ENCODE measurements around the gene CDYL2.
A peak's percentile ranks its signal among the peaks of the same experiment; 100 is the strongest.
"Not testable (repeated sequence)": the region's sequence is repeated elsewhere in the genome, so short reads cannot be mapped to it uniquely, and the experiment has no call there.

CDYL2 gene

GRCh38 chr16:80742331-80742730 is 62.1 kb downstream of the CDYL2 start:
- DNase-seq = no peak

DNA sequence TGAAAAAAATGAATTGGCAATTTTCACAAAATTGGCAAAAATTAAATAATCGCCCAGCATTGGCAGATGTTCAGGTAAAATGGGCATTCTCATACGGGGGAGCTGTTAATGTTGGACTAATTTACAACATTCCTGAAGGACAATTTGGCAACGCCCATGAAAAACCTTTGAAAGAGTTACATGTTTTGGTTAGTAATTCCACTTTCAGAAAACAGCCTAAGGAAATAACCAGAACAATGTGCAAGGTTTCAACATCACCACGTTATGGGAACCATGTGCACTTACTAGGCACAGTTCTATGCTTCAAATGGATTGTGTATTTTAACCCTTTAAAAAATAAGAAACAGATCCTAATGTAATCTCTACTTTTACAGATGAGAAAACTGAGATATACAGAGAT is 62.7 kb downstream of the CDYL2 start:
- no peak for DNase-seq

DNA sequence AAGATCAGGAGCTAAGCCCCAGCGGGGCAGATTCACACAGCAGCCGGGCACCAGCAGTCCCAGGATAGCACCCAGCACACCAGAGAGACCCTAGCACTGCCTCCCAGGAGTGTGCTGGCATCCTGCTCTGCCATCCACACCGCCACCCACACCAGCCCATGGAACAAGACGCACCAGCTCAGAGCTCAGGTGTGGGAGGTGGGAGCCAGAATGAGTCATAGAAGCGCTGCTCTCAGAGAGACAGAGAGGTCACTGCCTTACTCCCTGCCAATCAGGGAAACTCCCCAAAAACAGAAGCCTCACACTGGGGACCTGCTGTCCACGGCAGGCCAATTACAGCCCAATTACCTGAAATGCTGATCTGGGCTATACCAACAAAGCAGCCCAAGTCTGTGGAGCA is 64.9 kb downstream of the CDYL2 start:
- DNase-seq = peak; percentile 32

- no peak for DNase-seq
These were observed 65.9 kb downstream of the CDYL2 start for GRCh38 chr16:80738521-80738920.

DNA sequence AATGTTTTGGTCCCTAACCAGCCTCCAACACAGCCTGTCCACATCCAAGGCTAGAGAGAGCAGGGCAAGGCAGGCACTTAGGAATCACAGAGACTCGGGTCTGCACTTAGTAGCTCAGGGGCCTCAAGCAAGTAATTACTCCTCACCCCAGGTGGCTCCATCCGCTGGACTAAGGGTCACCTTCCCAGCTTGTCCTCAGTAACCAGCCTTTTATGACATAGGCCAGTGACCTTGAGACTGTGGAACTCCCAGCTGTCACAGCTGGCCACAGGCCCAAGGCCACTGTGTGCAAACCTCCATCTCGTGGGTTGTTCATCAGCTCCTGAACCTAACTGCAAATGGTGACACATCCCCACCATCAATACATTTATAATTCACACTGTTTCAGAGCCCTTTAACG is 68.6 kb downstream of the CDYL2 start:
- no peak for DNase-seq

- no peak for DNase-seq
These were observed 71.0 kb downstream of the CDYL2 start for GRCh38 chr16:80733407-80733806.

- DNase-seq = no peak
These were observed 72.5 kb downstream of the CDYL2 start for GRCh38 chr16:80731915-80732314.

- not testable (repeated sequence) for DNase-seq
These were observed 77.2 kb downstream of the CDYL2 start for GRCh38 chr16:80727066-80727763.

- DNase-seq = no peak
These were observed 78.7 kb downstream of the CDYL2 start for GRCh38 chr16:80725566-80726162.

GRCh38 chr16:80723981-80724380 is 80.4 kb downstream of the CDYL2 start:
- DNase-seq = no peak

DNA sequence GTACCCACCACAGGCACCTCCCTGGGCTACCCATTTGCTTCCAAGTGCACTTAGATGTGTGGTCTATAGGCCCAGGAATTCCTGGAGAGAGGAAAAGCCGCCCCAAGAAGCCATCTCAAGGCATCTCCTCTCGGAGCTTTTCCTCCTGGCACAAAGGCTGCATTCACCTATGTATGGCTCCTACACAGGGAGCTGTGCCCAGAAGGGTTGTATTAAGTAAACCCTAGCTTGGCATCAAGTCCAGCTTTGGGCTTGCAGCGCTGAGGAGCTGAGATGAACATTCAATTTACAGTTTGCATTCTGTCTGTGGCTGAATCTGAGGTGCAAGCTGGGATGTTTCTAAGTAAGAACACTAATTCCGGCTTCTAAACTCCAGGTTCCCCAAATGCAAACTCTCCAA is 81.3 kb downstream of the CDYL2 start:
- DNase-seq = no peak

- no peak for DNase-seq
These were observed 83.5 kb downstream of the CDYL2 start for GRCh38 chr16:80720804-80721371.

DNA sequence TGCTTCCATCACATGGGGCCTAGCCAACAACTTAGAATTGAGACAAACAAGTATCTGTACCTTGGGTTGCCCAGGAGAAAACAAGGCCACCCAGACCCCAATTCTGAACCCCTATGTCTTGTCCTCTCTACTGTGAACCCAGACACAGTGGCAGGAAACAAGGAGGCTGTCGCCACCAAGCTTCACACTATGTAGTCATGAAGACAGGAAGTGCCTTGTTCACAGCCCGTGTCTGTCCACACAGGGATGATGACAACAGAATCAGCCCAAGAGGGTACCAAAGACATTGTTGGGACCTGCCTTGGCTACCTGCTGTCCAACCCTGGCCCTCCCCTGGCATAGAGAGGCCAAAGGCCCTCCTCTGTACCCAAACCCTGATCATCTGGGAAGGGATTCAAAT is 84.8 kb downstream of the CDYL2 start:
- peak; percentile 8 for DNase-seq

DNA sequence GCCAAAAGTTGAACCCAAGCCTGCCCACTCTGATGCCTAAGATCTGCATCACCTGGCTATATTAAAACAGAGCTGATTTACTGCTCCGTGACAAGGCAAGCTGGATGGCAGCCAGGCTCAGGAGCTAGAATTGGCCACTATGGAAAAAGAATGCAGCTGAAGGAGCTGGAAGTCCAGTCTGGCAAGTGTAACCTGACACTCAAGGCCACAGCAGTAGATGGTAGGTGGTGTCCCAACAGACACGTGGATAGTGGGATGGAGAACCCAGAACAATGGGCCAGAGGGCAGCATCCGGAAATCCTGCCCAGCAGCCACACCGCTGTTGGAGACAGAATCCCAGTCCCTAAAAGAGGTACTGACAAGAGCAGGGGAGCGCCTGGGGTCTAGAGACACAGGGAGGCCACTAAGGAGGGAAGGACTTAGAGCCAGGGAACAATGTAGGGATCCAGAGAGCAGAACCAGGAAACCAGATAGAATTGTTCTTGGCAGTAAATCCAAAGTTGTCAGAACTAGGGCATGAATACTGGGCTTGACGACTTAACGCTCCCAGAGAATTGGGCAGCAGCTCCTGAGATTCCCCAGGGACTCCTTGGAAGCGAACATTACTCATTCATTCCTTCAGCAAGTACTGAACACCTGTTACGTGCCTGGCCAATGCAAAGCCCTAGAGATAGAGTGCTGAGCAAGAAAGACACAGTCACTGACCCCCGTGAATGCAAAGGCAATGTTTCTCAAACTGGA is 85.7 kb downstream of the CDYL2 start:
- no peak for DNase-seq

GRCh38 chr16:80717611-80718010 is 86.8 kb downstream of the CDYL2 start:
- no peak for DNase-seq

DNA sequence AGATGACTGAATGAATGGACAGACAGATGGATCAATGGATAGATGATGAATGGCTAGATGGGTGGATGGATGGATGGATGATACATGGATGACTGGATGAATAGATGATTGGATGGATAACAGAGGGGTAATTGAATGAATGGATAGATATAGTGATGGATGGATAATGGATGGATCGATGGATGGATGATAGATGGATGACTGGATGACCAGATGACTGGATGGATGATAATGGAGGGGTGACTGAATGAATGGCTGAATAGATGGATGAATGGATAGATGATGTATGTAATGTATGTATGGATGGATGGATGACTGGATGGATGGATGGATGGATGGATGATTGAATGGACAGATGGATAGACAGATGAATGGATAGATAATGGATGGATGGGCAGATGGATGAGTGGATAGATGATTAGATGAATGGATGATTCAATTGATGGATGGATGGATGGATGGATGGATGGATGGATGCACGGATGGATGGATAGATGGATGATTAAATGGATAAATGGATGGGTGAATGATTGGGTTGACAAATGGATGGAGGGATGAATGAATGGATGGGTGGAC is 87.7 kb downstream of the CDYL2 start:
- DNase-seq = no peak

DNA sequence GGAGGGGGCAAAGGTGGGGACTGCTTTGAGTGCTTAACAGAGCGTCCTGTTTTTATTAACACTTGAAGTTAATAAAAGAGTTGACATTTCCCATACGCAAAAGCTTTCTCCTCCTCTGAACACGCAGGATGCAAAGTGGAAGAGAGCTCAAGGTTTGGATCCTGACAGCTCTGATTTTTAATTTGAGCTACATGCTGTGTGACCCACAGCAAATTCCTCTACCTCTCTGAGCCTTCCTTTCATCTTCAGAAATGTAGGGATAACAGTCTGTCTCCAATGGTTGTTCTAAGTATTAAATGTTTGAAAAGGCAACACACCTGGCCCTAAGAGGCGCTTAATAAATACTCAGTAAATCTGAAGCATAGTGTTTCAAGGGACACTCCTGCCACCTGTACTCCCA is 93.0 kb downstream of the CDYL2 start:
- DNase-seq = no peak

- DNase-seq = no peak
These were observed 93.5 kb downstream of the CDYL2 start for GRCh38 chr16:80710918-80711317.

DNA sequence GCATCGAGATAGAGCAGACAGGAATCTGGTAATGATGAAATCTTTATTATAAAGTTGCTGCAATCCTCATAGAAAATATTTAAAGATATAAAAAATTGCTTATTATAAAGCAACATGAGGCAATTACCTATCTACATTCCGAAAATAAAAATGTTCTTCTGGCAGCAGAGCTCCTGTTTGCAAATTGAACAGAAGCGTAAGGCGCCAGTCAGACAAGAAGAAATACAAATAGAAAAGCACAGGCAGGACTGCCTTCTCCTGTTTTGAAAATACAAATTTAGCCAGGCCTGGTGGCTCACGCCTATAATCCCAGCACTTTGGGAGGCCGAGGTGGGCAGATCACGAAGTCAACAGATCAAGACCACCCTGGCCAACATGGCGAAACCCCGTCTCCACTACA is 95.6 kb downstream of the CDYL2 start:
- no peak for DNase-seq

DNA sequence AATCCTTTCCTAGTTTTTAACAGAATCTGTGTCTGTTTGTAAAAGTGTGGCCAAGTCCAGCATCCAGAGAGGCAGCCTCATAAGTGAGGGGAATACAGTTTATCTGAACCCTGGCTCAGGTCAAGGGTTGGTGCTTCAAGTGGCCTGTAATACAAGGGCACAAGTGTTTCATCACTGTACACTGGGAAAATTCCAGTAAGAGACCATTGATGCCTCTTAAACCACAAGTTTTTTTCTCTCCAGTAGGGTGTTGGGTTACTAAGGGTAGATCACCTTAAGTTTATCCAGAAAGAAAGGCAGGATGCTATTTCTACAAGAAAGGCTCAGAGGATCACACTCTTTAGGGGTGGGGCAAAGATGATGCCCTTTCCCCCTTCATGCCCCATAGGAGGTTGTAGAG is 96.7 kb downstream of the CDYL2 start:
- no peak for DNase-seq

GRCh38 chr16:80705596-80705995 is 98.8 kb downstream of the CDYL2 start:
- DNase-seq = no peak

DNA sequence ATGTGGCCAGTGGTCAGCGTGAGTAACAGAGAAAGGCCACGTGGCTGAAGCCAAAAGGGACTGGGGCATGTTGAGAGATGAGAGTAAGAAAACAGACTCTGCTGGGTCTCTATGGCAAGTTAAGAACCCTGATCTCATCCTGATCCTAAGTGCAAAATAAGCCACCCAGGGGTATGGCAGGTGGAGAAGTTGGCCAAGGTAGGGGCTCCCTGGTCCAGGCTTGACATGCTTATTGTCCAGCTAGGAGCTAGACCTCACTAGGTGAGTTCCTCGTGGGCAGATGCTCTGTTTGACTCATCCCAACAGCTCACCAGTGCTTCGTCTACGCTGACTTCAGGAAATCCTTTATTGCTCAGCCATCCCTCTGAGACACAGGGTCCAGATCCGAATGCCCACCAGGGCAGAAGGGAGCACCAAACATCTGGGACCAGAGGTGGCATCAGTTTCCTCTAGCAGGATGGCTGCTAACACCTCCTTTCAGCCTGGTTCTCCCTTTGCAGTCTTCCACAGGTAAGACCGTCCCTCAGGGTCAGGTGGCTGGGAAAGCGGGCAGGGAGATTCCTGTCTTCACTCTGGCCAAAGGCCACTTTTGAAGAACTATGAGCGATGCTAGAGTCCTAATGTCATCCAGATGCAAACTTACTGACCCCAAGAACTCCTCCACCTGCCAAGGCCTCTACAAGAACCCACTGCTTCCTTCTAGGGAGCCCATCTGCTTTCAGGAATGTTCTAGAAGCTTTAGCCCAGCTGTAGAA is 99.5 kb downstream of the CDYL2 start:
- no peak for DNase-seq
